ENCODE measurements around the gene DCC. TPM values are rescaled to one million over a fixed set of nuclear protein-coding genes. Genes with fewer than 3 reads are reported as not detected.

Gene DCC
- total and polyA plus RNA-seq, 2 of the 8 experiments (the other 6 are each of a cell fraction or from before 2014, with no cell fraction given) = 0.14 to 1.4 TPM

DNA sequence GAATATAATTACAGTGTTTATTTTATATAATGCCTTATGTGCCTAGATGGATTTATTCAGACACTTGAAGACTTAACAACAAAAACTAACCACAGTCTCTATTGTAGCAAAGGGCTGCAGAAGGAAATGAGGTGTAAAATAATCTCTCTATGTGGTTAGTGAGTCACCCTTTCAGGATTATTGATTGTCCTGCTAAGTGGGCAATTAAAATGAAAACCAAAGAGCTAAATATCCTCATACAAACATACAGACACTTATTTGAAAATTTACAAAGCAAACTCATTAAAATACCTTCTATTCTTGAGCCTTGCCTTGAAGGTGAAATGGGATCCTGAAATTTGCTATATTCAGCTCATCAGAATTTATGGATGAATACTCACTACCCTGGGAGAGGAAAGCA, 27.7 kb upstream of the DCC start:
- H2BK5ac ChIP-seq (ENCODE audit: low read depth, low read length) = no peak overlapping the region
- H3K79me1 ChIP-seq (ENCODE audit: low read depth, low read length) = no peaks in the 10 kb centered on the region
- no peak overlapping the region for H3K4ac ChIP-seq (replicated peaks; ENCODE audit: insufficient read length, low read depth, low read length)
- H4K8ac ChIP-seq (ENCODE audit: extremely low read depth, insufficient read depth, low read length) = no peak overlapping the region
- no peak overlapping the region for H4K5ac ChIP-seq (ENCODE audit: insufficient read length, low read depth, low read length)
- no peak for DNase-seq (ENCODE audit: low read depth in 1 of 2, low spot score in 2 of 2)
- no peak overlapping the region for H3K4me3 ChIP-seq (ENCODE audit: extremely low read depth in 1 of 4, insufficient read depth in 2 of 4, low read depth in 3 of 4, low read length in 4 of 4)
- H3K18ac ChIP-seq (ENCODE audit: extremely low read depth, low read length) = no peak overlapping the region
- H2AK5ac ChIP-seq (ENCODE audit: low read depth, low read length) = no peak overlapping the region
- POLR2A ChIA-PET (ENCODE audit: partially characterized antibody) = no interaction called here
- CTCF ChIA-PET (ENCODE audit: partially characterized antibody) = interaction anchor here (0.5 to 1.2 kb wide), 4 partner anchors 246 to 1035 kb away, joined by 3 read pairs; no protein-coding TSS in a partner anchor
- no peak overlapping the region for H3K56ac ChIP-seq (replicated peaks; ENCODE audit: insufficient read length, low read depth, low read length)
- no peaks in the 10 kb centered on the region for H3K23me2 ChIP-seq (ENCODE audit: low read depth, low read length)
- H2BK120ac ChIP-seq (replicated peaks; ENCODE audit: low read depth, low read length) = no peak overlapping the region
- no peak overlapping the region for H2BK15ac ChIP-seq (ENCODE audit: low read length)
- H3K27ac ChIP-seq (ENCODE audit: low read depth, low read length) = no peak overlapping the region
- no peaks in the 10 kb centered on the region for H3K36me3 ChIP-seq (ENCODE audit: control insufficient read depth in 2 of 4, insufficient read depth in 4 of 4, low read length in 3 of 4)
- no peaks in the 10 kb centered on the region for H4K20me1 ChIP-seq (replicated peaks in 1 of 2; ENCODE audit: control insufficient read depth in 1 of 2, insufficient read depth in 2 of 2, low read length in 2 of 2)
- peaks cover 0 to 9% (median 0%) of the 10 kb centered on the region in 4 experiments; a peak in 2 of 7 replicates for H3K4me1 ChIP-seq (replicated peaks in 1 of 4; ENCODE audit: control insufficient read depth in 3 of 4, insufficient read depth in 4 of 4, low read length in 3 of 4)
- no peaks in the 10 kb centered on the region; a peak in 1 of 4 replicates for H3K9me3 ChIP-seq (ENCODE audit: insufficient read depth in 2 of 2, low read depth in 1 of 2, low read length in 1 of 2)
- H3K27me3 ChIP-seq (replicated peaks in 1 of 4; ENCODE audit: control insufficient read depth in 3 of 4, extremely low read depth in 1 of 4, insufficient read depth in 3 of 4, low read length in 3 of 4) = no peaks in the 10 kb centered on the region
- no peaks in the 10 kb centered on the region for H3K79me2 ChIP-seq (ENCODE audit: control insufficient read depth in 1 of 2, insufficient read depth in 2 of 2, low read length in 2 of 2)
- no peak overlapping the region for H4K91ac ChIP-seq (replicated peaks; ENCODE audit: insufficient read length, low read length)
- H3K9ac ChIP-seq (replicated peaks in 1 of 4; ENCODE audit: extremely low read depth in 1 of 4, low read depth in 3 of 4, low read length in 3 of 4) = no peak overlapping the region
- H2AFZ ChIP-seq (ENCODE audit: low read length) = no peak overlapping the region
- H2BK20ac ChIP-seq (ENCODE audit: low read length) = no peak overlapping the region
- H3K14ac ChIP-seq (ENCODE audit: insufficient read length) = no peak overlapping the region
- H3K23ac ChIP-seq (ENCODE audit: insufficient read length) = no peak overlapping the region
- no peak for FAIRE-seq
- H3K4me2 ChIP-seq (ENCODE audit: insufficient read depth in 1 of 2, low read depth in 2 of 2, low read length in 2 of 2) = 0 out of 4 replicates have a peak overlapping the region, but pooled peaks of 1 of the 2 experiments have one; percentile 38
- no peak overlapping the region for H2BK12ac ChIP-seq (ENCODE audit: low read depth, low read length)
- TF ChIP-seq BCL11A (IDR thresholded peaks at IDR 0.05; ENCODE audit: low read depth in 2 of 2, low read length in 2 of 2) (no peak), E2F6 (IDR thresholded peaks at IDR 0.05) (no peak), CEBPB (IDR thresholded peaks at IDR 0.05; ENCODE audit: low read depth, low read length) (no peak), CTBP2 (IDR thresholded peaks at IDR 0.05; ENCODE audit: borderline replicate concordance, insufficient read depth, insufficient read length, low read length) (no peak), SRF (IDR thresholded peaks at IDR 0.05; ENCODE audit: low read depth, low read length) (no peak), EP300 (IDR thresholded peaks at IDR 0.05; ENCODE audit: borderline replicate concordance in 1 of 2, low read depth in 2 of 2, low read length in 2 of 2) (no peak), NANOG (IDR thresholded peaks at IDR 0.05; ENCODE audit: insufficient read depth, low read depth, low read length, poor library complexity, severe bottlenecking) (no peak), SIN3A (conservative IDR thresholded peaks at IDR 0.05 in 1 of 2, IDR thresholded peaks at IDR 0.05 in 1 of 2; ENCODE audit: low read depth in 1 of 2, low read length in 2 of 2) (no peak), JUND (IDR thresholded peaks at IDR 0.05; ENCODE audit: low read length) (no peak), MAX (IDR thresholded peaks at IDR 0.05) (no peak), SIRT6 (IDR thresholded peaks at IDR 0.05; ENCODE audit: low read length) (no peak), JUN (IDR thresholded peaks at IDR 0.05; ENCODE audit: low read depth, low read length) (no peak)
- TF ChIP-seq, protein P1, sequence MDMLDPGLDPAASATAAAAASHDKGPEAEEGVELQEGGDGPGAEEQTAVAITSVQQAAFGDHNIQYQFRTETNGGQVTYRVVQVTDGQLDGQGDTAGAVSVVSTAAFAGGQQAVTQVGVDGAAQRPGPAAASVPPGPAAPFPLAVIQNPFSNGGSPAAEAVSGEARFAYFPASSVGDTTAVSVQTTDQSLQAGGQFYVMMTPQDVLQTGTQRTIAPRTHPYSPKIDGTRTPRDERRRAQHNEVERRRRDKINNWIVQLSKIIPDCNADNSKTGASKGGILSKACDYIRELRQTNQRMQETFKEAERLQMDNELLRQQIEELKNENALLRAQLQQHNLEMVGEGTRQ (IDR thresholded peaks at IDR 0.05; ENCODE audit: low read length) = no peak

Measured in H1 (cell line).